HG03175 (cell line): ENCODE data around the gene ATN1.
A peak's percentile ranks its signal among the peaks of the same experiment; 100 is the strongest.

Source experiments
- ATAC-seq: cut with Tn5 transposase; IDR thresholded peaks from one replicate; pipeline ENCODE4 v1.9.1; 2021; ENCODE audit warnings: mild to moderate bottlenecking, moderate library complexity; ENCODE audit not compliant: unreplicated experiment

Gene ATN1

DNA sequence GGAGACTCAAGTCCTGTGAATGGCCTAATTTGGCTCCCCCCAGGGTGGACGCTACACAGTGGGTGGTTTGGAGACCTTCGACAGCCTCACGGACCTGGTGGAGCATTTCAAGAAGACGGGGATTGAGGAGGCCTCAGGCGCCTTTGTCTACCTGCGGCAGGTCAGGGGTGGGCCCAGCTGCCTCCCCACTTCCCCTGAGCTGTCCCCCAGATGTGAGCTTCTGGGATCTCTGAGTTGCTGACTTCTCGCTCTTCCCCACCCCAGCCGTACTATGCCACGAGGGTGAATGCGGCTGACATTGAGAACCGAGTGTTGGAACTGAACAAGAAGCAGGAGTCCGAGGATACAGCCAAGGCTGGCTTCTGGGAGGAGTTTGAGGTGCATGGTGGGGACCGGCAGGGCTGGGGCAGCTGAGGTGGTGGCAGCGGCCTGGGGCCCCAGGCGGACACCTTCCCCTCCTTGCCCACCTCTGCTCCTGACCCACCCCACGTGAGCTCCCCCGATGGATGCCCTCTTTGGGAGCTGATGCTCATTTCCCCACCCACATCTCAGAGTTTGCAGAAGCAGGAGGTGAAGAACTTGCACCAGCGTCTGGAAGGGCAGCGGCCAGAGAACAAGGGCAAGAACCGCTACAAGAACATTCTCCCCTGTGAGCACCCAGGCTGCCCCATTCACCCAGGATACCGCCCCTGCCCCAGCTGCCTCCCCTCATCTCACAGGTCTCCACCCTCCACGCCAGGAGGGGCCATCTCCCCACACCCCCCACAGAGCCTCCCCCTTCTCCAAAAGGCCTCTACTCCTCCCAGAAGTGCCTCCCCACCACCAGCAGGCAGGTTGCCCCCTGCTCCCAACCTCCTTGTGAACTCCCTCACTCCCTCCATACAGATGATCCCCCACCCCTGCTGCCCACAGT, 27.6 kb downstream of the ATN1 start:
- no peak for ATAC-seq

DNA sequence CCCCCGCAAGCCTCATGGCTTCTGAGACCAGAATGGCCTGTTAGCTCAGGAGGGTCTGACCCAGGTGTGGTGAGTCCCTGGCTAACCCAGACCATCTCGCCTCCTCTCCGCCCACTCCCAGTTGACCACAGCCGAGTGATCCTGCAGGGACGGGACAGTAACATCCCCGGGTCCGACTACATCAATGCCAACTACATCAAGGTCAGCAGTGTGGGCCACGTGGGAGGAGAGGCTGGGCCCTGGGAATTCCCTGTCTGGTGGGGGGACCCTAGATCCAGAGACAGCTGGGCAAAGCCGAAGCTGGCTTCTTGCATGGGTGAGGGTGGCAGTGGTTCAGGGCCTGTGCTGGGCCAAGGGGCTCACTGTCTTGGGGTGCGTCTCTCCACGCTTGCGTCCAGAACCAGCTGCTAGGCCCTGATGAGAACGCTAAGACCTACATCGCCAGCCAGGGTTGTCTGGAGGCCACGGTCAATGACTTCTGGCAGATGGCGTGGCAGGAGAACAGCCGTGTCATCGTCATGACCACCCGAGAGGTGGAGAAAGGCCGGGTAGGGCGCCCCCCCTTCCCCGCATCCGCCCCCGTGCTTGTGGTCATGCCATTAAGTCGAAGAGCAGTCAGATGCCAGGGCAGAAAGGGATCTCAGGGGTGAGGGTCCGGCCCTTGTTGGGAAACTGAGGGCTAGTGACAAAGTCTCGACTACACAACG, 28.4 kb downstream of the ATN1 start:
- no peak for ATAC-seq

DNA sequence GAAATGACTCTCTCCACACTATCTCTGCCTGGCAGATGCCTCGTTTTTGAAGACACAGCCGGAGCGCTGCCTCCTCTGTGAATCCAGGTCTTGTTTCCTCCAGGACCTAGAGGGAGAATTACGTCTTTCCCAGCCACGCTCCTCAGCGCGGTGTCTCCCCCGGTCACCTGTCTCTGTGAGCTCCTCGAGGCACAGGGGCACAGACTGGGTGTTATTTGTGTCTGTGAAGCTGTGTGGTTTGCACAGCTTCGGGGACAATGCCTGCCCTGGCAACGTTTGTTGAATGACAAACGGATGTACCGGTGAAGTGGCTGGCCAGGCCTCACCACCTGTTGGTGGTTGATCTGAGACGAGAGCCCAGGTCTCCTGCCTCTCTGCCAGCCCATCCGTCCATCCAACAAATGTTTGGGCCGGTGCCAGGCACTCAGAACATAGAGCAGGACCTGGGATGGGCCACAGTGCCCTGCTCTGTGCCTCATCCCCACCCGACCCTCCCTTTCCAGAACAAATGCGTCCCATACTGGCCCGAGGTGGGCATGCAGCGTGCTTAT, 29.5 kb downstream of the ATN1 start:
- no peak for ATAC-seq

DNA sequence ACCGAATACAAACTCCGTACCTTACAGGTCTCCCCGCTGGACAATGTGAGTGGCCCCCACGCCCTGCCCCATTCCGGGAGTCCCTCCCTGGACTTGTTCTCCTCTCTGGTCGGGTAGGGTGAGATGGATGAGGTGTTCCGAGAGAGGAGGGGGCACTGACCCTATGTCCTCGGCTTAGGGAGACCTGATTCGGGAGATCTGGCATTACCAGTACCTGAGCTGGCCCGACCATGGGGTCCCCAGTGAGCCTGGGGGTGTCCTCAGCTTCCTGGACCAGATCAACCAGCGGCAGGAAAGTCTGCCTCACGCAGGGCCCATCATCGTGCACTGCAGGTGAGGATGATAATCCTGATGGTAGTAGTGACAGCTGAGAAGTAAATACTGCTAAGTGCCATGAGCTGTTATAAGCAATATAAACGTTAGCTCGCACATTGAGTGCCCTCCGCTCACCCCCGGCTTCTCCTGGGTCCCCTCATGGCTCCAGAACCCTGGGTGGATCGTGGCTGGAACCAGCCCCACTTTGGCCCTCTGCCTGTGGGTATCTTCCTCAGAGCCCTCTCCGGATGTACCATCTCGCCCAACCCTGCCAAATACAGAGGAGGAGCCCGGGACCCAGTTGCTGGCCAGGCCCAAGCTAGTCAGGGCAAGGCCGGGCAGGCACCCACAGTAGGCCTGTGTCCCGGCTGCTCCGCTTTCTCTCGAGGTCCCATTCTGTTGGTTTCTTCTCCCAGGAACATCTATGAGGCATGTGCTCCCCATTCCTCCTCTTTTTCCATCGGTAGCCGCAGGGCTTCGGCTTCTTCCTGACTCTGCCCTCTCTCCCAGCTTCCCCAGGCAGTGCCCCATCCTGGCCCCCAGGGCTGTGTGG, 30.2 kb downstream of the ATN1 start:
- ATAC-seq: no peak

DNA sequence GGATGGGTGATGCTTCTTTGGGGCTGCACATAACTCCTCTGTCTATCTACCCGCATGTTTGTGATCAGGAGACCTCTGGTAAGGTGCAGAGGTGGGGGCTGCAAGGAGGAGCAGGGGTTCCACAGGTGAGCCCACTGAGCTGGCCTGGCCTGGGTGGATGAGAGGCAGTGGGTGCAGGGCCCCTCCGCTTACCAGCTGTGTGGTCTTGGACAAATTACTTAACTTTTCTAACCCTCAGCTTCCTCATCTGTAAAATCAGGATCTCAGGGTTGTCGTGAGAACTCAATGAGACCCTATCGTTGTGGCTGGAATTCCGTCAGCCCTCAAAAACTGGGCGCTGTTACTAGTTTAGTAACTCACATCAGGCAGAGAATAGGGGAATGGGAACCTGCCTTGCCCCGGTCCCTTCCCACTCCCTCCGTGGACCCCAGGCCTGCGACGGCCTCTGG, 30.9 kb downstream of the ATN1 start:
- no peak for ATAC-seq

DNA sequence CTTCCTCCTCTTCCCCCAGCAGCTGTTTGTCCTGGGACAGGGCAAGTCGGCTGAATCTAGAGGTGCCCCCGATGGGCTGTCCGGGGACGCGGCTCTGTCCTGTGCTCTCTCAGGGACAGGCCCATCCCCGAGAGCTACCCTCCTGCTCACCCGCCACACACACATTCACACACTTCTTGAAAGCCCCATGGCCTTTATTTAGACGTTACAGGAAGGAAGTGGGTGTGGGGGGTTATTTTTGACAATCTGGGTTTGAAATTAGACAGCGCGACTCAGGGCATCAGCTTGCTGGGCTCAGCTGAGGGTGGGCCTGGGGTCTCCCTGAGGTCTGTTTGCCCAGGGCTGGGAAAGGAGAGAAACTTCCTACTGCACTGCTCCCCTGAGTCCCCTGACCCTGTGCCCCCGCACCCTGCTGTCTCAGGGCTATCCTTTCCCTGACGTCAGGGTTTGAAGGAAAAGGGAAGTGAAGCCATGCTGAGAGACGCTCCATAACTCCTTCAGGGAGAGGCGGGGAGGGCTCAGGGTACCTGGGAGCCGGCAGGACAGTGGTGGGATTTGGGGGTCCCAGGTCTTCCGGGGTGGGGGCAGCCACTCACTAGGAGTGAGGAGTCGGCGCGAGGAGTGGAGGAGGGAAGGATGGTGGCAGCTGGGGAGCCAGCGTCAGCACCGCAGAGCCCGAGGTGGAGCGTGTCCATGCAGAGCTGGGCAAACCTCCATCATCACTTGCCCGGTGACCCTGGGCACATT, 31.5 kb downstream of the ATN1 start:
- ATAC-seq: peak; percentile 62

DNA sequence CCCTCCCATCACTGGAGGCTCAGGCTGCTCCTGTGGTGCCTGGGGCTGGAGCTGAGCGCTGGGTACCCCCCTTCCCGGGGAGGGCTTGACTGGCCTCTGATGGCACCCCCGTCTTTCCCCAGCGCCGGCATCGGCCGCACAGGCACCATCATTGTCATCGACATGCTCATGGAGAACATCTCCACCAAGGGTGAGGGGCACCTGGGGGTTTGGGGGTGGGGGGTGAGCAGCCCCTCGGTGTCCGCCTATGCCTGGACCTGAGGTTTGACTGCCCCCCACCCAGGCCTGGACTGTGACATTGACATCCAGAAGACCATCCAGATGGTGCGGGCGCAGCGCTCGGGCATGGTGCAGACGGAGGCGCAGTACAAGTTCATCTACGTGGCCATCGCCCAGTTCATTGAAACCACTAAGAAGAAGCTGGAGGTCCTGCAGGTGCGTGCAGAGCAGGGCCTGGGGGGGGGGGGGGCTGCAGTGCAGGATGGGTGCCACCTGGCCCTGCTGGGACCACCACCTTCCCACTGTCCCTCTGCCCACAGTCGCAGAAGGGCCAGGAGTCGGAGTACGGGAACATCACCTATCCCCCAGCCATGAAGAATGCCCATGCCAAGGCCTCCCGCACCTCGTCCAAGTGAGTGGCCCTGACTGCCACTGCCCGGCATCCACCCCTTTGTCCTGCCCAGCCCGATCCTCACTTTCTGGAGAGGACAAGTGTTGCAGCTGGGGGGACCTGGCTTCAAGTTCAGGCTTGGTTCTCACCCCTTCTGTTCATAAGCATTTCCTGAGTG, 32.2 kb downstream of the ATN1 start:
- no peak for ATAC-seq

DNA sequence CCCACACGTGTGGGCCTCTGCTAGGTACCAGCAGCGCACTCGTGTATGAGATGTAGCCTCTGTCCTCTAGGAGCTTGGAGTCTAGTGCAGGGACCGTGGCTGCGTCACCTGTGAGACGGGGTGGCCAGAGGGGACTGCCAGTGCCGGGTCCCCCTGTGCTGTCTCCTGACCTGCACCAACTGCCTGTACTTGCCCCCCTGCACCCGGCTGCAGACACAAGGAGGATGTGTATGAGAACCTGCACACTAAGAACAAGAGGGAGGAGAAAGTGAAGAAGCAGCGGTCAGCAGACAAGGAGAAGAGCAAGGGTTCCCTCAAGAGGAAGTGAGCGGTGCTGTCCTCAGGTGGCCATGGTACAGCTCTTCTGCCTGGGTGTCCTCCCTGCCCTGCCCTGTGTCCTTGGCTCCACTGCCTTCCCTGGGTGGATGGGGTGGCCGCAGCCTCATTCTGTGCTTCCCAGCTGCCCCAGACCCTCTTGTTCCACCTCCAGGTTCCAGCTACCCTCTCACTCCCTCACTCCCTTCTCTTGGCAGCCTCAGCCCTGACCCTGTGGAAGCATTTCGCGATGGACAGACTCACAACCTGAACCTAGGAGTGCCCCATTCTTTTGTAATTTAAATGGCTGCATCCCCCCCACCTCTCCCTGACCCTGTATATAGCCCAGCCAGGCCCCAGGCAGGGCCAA, 33.0 kb downstream of the ATN1 start:
- no peak for ATAC-seq

DNA sequence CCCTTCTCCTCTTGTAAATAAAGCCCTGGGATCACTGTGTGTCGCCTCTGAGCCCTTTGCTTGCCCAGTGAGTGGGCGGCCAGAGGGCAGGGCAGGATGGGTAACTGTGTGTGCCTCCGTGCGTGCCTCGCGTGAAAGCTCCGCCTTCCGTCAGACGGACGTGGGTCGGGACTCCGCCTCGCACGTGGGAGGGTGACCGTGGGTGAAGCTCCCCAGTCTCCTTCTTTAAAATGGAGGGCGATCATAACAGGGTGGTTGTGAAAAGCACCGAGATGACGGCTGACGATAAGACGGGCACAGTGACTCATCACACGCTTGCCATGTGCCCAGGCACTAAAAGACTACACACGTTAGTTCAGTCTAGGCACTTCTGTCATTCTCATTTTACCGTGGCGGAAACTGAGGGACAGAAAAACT, 33.5 kb downstream of the ATN1 start:
- ATAC-seq: no peak

DNA sequence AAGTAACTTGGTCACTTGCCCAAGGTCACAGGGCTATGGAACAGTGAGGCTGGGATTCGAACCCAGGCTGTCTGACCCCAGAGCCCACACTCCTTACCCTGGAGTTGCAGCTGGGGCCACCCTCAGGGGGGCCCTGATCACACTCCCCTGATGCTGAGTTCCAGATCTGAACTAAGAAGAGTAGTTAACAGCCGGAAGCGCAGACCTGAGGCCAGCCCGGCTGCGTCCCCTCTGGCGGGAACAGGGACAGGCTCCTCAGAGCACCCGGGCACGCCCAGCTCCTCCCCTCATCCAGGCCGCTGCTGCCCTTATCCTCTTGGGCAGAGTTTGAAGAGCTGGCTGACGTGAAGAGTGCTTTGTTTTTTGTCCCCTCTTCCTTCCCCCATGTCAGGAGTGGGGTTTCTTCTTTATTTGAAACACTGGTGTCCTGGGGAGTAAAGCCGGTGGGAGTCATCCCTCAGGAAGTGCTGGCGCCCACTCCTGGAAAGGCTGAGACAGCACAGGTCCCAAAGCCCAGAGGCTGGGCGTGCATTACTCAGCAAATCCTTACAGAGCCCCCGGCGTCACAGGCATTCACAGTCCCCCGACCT, 34.0 kb downstream of the ATN1 start:
- ATAC-seq: no peak

DNA sequence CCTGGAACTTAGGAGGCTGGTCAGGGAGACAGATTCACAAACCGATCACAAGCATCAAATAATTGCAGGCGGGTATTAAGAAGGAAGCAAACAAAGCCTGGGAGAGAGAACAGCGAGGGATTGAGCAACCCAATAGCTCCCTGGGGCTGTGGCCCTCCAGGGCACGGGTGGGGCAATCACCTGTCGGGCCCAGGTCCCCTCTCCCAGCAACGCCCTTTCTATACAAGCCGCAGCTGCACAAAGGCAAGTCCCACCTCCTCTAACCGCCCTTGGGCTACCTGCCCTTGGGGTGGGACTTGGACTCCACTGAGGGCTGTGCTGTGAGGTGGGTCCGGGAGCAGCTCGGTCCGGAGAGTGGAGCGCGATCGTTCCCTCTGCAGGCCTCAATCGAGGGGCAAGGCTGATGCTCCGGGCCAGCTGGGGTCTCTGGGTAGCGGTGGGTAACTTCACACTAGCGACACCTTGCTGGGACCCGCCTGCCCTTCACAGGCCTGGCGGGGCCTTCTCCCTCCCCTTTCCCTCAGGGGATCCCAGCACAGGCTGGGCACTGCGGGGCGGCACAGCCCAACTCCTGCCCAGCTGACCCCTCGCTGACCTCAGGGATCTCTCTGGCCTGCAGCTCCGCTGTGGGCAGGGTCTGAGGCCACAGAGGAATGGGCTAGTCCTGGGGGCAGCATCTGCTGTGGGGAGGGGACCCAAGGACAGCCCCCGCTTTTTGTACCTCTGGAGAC, 34.7 kb downstream of the ATN1 start:
- no peak for ATAC-seq

DNA sequence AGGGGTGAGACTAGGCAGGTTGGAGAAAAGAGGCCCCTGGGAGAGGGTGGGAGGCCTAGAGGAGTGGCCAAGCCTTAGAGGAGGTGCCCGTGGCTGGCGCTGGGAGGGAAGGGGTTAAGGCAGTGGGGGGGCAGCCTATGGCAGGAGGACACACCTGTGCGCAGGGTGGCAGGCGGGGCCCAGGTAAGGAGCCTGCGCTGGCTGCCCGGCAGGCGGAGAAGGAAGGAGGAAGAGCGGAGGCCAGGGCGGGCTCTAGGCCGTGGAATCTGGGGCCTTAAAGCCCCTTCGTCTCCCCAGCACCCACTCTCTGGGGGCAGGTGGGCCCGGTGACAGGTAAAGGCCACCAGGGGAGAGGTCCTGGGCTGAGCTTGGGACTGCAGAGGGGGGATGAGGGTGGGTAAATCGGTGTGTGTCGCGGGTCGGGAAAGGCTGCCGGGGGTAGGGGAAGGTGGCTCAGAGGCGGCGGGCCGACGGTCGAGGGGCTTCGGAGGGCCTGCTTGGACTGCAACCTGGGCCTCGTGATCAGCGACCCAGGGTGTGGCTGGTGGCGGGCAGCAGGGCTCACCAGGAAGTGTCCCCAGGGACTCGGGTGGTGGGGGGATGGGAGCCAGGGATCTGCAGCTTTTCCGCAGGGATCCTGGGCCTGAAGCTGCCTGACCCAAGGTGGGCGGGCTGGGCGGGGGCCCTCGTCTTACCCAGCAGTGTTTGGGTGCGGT, 35.4 kb downstream of the ATN1 start:
- ATAC-seq: no peak

DNA sequence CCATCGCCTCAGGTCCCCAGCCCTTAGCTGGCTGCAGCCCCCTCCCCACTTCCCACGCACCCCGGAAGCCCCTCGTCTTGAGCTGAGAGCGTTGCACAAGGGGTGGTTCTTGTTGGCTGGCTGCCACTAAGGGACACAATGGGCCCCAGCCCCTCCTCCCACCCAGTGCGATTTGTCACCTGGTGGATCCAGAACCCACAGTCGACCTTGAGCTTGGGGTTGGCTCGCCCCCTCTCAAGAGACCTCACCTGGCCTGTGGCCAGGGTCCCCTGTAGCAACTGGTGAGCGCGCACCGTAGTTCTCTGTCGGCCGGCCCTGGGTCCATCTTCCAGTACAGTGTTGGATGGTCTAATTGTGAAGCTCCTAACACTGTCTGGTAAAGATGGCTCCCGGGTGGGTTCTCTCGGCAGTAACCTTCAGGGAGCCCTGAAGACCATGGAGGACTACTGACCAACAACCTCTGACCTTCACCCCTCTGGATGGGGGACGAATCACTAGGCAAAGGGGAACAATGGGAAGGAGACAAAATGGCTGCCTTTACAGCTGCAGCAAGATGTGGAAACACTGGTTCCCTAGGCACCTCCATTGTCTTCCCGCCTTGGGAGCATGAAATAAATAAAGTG, 36.1 kb downstream of the ATN1 start:
- no peak for ATAC-seq

DNA sequence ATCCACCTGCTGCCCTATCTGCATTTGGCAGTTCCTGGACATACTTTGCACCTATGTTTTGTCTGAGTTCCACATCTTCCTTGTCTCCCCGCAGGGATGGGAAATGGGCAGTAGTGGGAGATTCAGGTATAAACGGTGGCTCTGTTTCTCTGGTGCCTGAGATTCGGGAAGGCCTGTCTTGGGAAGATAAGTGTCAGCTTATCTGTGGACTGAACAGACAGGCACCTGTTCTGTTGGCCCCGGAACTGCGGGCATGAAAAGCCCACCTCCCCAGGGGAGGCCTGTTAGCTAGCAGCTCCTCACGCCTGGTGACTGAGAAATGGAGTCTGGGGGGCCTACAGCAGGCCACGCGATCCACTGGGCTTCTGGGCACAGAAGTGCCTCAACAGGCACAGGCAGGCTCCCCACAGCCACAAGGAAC, 36.9 kb downstream of the ATN1 start:
- no peak for ATAC-seq

DNA sequence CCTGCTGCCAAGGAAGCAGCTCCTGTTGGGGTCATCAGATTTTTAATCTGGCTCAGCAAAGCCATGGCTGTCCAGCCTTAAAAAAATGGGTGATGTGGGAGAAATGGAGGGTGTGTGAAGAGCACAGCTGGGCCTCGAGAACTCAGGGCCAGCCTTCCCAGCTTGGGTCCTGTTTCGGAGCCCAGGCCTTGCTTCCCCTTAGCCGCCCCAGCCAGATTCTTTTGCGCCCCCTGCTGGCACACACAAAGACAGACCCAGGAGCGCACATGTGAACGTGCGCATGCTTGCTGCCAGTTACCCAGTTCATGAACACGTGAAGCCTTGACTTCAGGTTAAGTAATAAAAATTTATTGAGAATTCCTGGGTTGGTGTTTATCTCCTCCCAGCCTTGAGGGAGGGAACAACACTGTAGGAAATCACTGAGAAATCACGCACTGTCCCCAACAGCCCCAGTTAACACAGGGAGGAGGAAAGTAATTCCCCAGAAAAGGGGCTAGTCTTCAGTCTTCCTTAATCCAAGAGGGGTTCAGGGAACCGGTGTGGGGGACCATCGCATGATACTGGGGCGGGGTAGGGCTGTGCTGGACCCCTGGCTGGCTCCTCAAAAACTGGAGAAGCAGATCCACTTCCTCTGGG, 37.4 kb downstream of the ATN1 start:
- no peak for ATAC-seq

DNA sequence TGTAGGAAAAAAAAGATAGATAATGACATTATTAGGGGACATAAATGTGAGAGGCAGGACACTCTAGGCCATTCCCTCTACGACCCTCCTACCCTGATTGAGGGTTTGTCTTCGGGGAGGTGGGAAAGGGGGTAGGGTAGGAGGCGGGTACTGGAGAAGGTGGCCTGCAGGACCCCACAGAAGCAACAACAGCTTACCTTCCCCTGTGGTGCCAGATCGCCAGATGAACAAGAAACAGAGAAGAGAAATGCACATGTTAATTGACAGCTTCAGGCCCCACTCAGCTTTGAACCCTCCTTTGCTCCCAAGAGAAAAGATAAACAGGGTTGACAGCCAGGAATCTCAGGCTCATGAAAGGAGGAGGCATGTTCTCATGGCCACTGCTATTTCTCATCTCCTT, 38.0 kb downstream of the ATN1 start:
- no peak for ATAC-seq
